ENCODE measurements around the gene PLSCR4.

The PLSCR4 gene

GRCh38 chr3:146222204-146223046, 28.5 kb downstream of the PLSCR4 start:
- Mint-ChIP-seq H3K36me3 (no peaks in the 10 kb centered on the region), H3K27ac (no peak overlapping the region), H3K4me3 (no peak overlapping the region), H3K9me3 (no peaks in the 10 kb centered on the region), H3K4me1 (no peaks in the 10 kb centered on the region), H3K27me3 (peaks cover 4% of the 10 kb centered on the region)

- H3K9me3 Mint-ChIP-seq: no peaks in the 10 kb centered on the region
- H3K36me3 Mint-ChIP-seq: no peaks in the 10 kb centered on the region
- H3K4me3 Mint-ChIP-seq: no peak overlapping the region
- H3K27me3 Mint-ChIP-seq: peaks cover 4% of the 10 kb centered on the region
- H3K27ac Mint-ChIP-seq: no peak overlapping the region
- no peaks in the 10 kb centered on the region for H3K4me1 Mint-ChIP-seq
Measured at GRCh38 chr3:146221276-146221675, 29.6 kb downstream of the PLSCR4 start.

- Mint-ChIP-seq H3K27ac (no peak overlapping the region), H3K9me3 (no peaks in the 10 kb centered on the region), H3K4me3 (no peak overlapping the region), H3K36me3 (no peaks in the 10 kb centered on the region), H3K27me3 (peaks cover 8% of the 10 kb centered on the region), H3K4me1 (no peaks in the 10 kb centered on the region)
Measured at GRCh38 chr3:146218880-146219866, 31.7 kb downstream of the PLSCR4 start.

- H3K4me1 Mint-ChIP-seq: no peaks in the 10 kb centered on the region
- H3K27me3 Mint-ChIP-seq: peaks cover 8% of the 10 kb centered on the region
- H3K36me3 Mint-ChIP-seq: no peaks in the 10 kb centered on the region
- no peak overlapping the region for H3K4me3 Mint-ChIP-seq
- H3K27ac Mint-ChIP-seq: no peak overlapping the region
- no peaks in the 10 kb centered on the region for H3K9me3 Mint-ChIP-seq
Measured at GRCh38 chr3:146217324-146217723, 33.6 kb downstream of the PLSCR4 start.

- no peaks in the 10 kb centered on the region for H3K9me3 Mint-ChIP-seq
- no peaks in the 10 kb centered on the region for H3K36me3 Mint-ChIP-seq
- peaks cover 8% of the 10 kb centered on the region for H3K27me3 Mint-ChIP-seq
- no peak overlapping the region for H3K4me3 Mint-ChIP-seq
- no peaks in the 10 kb centered on the region for H3K4me1 Mint-ChIP-seq
- H3K27ac Mint-ChIP-seq: no peak overlapping the region
Measured at GRCh38 chr3:146214493-146214892, 36.4 kb downstream of the PLSCR4 start.

GRCh38 chr3:146209371-146209770, 41.5 kb downstream of the PLSCR4 start:
- Mint-ChIP-seq H3K4me1 (no peaks in the 10 kb centered on the region), H3K27me3 (peaks cover 7% of the 10 kb centered on the region), H3K36me3 (no peaks in the 10 kb centered on the region), H3K9me3 (no peaks in the 10 kb centered on the region), H3K27ac (no peak overlapping the region), H3K4me3 (no peak overlapping the region)

GRCh38 chr3:146203776-146204175, 47.1 kb downstream of the PLSCR4 start:
- H3K4me3 Mint-ChIP-seq: no peak overlapping the region
- H3K9me3 Mint-ChIP-seq: no peaks in the 10 kb centered on the region
- no peaks in the 10 kb centered on the region for H3K36me3 Mint-ChIP-seq
- no peak overlapping the region for H3K27ac Mint-ChIP-seq
- peaks cover 10% of the 10 kb centered on the region for H3K27me3 Mint-ChIP-seq
- H3K4me1 Mint-ChIP-seq: no peaks in the 10 kb centered on the region

GRCh38 chr3:146200461-146201220, 50.3 kb downstream of the PLSCR4 start:
- H3K36me3 Mint-ChIP-seq: no peaks in the 10 kb centered on the region
- H3K9me3 Mint-ChIP-seq: no peaks in the 10 kb centered on the region
- no peak overlapping the region for H3K27ac Mint-ChIP-seq
- H3K27me3 Mint-ChIP-seq: peaks cover 4% of the 10 kb centered on the region
- no peak overlapping the region for H3K4me3 Mint-ChIP-seq
- no peaks in the 10 kb centered on the region for H3K4me1 Mint-ChIP-seq

GRCh38 chr3:146199762-146200161, 51.1 kb downstream of the PLSCR4 start:
- Mint-ChIP-seq H3K36me3 (no peaks in the 10 kb centered on the region), H3K27me3 (peaks cover 4% of the 10 kb centered on the region), H3K27ac (no peak overlapping the region)

GRCh38 chr3:146196789-146197188, 54.1 kb downstream of the PLSCR4 start:
- Mint-ChIP-seq H3K4me1 (no peaks in the 10 kb centered on the region), H3K27me3 (no peaks in the 10 kb centered on the region), H3K36me3 (no peaks in the 10 kb centered on the region), H3K4me3 (no peak overlapping the region), H3K27ac (no peak overlapping the region), H3K9me3 (no peaks in the 10 kb centered on the region)

More at GRCh38 chr3:146199762-146200161, 51.1 kb downstream of the PLSCR4 start:
- no peak overlapping the region for H3K4me3 Mint-ChIP-seq
- no peaks in the 10 kb centered on the region for H3K4me1 Mint-ChIP-seq
- H3K9me3 Mint-ChIP-seq: no peaks in the 10 kb centered on the region

- Mint-ChIP-seq H3K27me3 (no peaks in the 10 kb centered on the region), H3K4me3 (no peak overlapping the region), H3K27ac (no peak overlapping the region), H3K9me3 (no peaks in the 10 kb centered on the region), H3K4me1 (no peaks in the 10 kb centered on the region), H3K36me3 (no peaks in the 10 kb centered on the region)
Measured at GRCh38 chr3:146195605-146196004, 55.3 kb downstream of the PLSCR4 start.

- no peak overlapping the region for H3K27ac Mint-ChIP-seq
- H3K4me3 Mint-ChIP-seq: no peak overlapping the region
- no peaks in the 10 kb centered on the region for H3K36me3 Mint-ChIP-seq
- no peaks in the 10 kb centered on the region for H3K9me3 Mint-ChIP-seq
- no peaks in the 10 kb centered on the region for H3K4me1 Mint-ChIP-seq
- peaks cover under 1% of the 10 kb centered on the region for H3K27me3 Mint-ChIP-seq
Measured at GRCh38 chr3:146195030-146195429, 55.9 kb downstream of the PLSCR4 start.

GRCh38 chr3:146191051-146191450, 59.9 kb downstream of the PLSCR4 start:
- Mint-ChIP-seq H3K27me3 (peaks cover 6% of the 10 kb centered on the region), H3K27ac (no peak overlapping the region), H3K9me3 (no peaks in the 10 kb centered on the region)

GRCh38 chr3:146189519-146190173, 61.3 kb downstream of the PLSCR4 start:
- Mint-ChIP-seq H3K9me3 (no peaks in the 10 kb centered on the region), H3K36me3 (no peaks in the 10 kb centered on the region), H3K27ac (no peak overlapping the region), H3K4me1 (no peaks in the 10 kb centered on the region), H3K27me3 (peaks cover 6% of the 10 kb centered on the region), H3K4me3 (no peak overlapping the region)

More at GRCh38 chr3:146191051-146191450, 59.9 kb downstream of the PLSCR4 start:
- Mint-ChIP-seq H3K36me3 (no peaks in the 10 kb centered on the region), H3K4me3 (no peak overlapping the region), H3K4me1 (no peaks in the 10 kb centered on the region)

Measured in activated naive CD4-positive, alpha-beta T cell treated with anti-CD3 and anti-CD28 coated beads, Interleukin-2, amount 50 U/mL, for 24 hours (primary cell).